ENCODE measurements around the gene BAIAP2.

The BAIAP2 gene

GRCh38 chr17:81121841-81122733 is 87.1 kb downstream of the BAIAP2 start:
- no peak overlapping the region for H3K27ac ChIP-seq (ENCODE audit: poor library complexity, severe bottlenecking)
- no peak for ATAC-seq (ENCODE audit: low read depth)
- H3K4me1 ChIP-seq (ENCODE audit: insufficient read depth, poor library complexity, severe bottlenecking): no peaks in the 10 kb centered on the region
- peaks cover 11% of the 10 kb centered on the region for H3K27me3 ChIP-seq (ENCODE audit: insufficient read depth, poor library complexity, severe bottlenecking)
- TF ChIP-seq CTCF (IDR thresholded peaks at IDR 0.05; ENCODE audit: poor library complexity, severe bottlenecking): no peak
- no peak overlapping the region for H3K4me3 ChIP-seq (ENCODE audit: severe bottlenecking)
- H3K36me3 ChIP-seq (ENCODE audit: low read depth): no peaks in the 10 kb centered on the region
- no peak for DNase-seq (ENCODE audit: low spot score)
- no peaks in the 10 kb centered on the region for H3K9me3 ChIP-seq (ENCODE audit: severe bottlenecking)

- no peaks in the 10 kb centered on the region for H3K9me3 ChIP-seq (ENCODE audit: severe bottlenecking)
- no peak for ATAC-seq (ENCODE audit: low read depth)
- no peak for TF ChIP-seq CTCF (IDR thresholded peaks at IDR 0.05; ENCODE audit: poor library complexity, severe bottlenecking)
Measured at GRCh38 chr17:81123052-81124048, 88.4 kb downstream of the BAIAP2 start.

GRCh38 chr17:81124377-81124776 is 89.4 kb downstream of the BAIAP2 start:
- no peak for ATAC-seq (ENCODE audit: low read depth)
- Histone ChIP-seq H3K27me3 (ENCODE audit: insufficient read depth, poor library complexity, severe bottlenecking) (peaks cover 11% of the 10 kb centered on the region), H3K4me1 (ENCODE audit: insufficient read depth, poor library complexity, severe bottlenecking) (no peaks in the 10 kb centered on the region), H3K36me3 (ENCODE audit: low read depth) (no peaks in the 10 kb centered on the region), H3K9me3 (ENCODE audit: severe bottlenecking) (no peaks in the 10 kb centered on the region), H3K4me3 (ENCODE audit: severe bottlenecking) (no peak overlapping the region), H3K27ac (ENCODE audit: poor library complexity, severe bottlenecking) (no peak overlapping the region)
- no peak for DNase-seq (ENCODE audit: low spot score)
- no peak for TF ChIP-seq CTCF (IDR thresholded peaks at IDR 0.05; ENCODE audit: poor library complexity, severe bottlenecking)

More at GRCh38 chr17:81123052-81124048, 88.4 kb downstream of the BAIAP2 start:
- Histone ChIP-seq H3K36me3 (ENCODE audit: low read depth) (no peaks in the 10 kb centered on the region), H3K27ac (ENCODE audit: poor library complexity, severe bottlenecking) (no peak overlapping the region), H3K4me3 (ENCODE audit: severe bottlenecking) (no peak overlapping the region), H3K4me1 (ENCODE audit: insufficient read depth, poor library complexity, severe bottlenecking) (no peaks in the 10 kb centered on the region), H3K27me3 (ENCODE audit: insufficient read depth, poor library complexity, severe bottlenecking) (peaks cover 11% of the 10 kb centered on the region)
- no peak for DNase-seq (ENCODE audit: low spot score)

GRCh38 chr17:81125573-81126081 is 90.7 kb downstream of the BAIAP2 start:
- no peak for TF ChIP-seq CTCF (IDR thresholded peaks at IDR 0.05; ENCODE audit: poor library complexity, severe bottlenecking)
- Histone ChIP-seq H3K27ac (ENCODE audit: poor library complexity, severe bottlenecking) (no peak overlapping the region), H3K4me1 (ENCODE audit: insufficient read depth, poor library complexity, severe bottlenecking) (no peaks in the 10 kb centered on the region), H3K4me3 (ENCODE audit: severe bottlenecking) (no peak overlapping the region), H3K27me3 (ENCODE audit: insufficient read depth, poor library complexity, severe bottlenecking) (peaks cover 11% of the 10 kb centered on the region), H3K9me3 (ENCODE audit: severe bottlenecking) (no peaks in the 10 kb centered on the region), H3K36me3 (ENCODE audit: low read depth) (no peaks in the 10 kb centered on the region)
- no peak for DNase-seq (ENCODE audit: low spot score)
- no peak for ATAC-seq (ENCODE audit: low read depth)
